WTC11 (cell line): ENCODE data around the gene FGF14. TPM values are rescaled to one million over a fixed set of nuclear protein-coding genes. Genes with fewer than 3 reads are reported as not detected.

ENCODE experiments used
- ATAC-seq: fragments of 200-7000 bp; cut with Tn5 transposase; 2 replicates; pipeline ENCODE4 v1.10.0; 2021; ENCODE audit warnings: mild to moderate bottlenecking, moderate library complexity
- CTCF ChIA-PET: fragments of 300-600 bp; sonication (Branson Sonifier 250); formaldehyde crosslinking; loops from one replicate; lab custom pipeline; 2021; ENCODE audit warnings: antibody characterized with exemption; lab: Charles Lee
- POLR2A ChIA-PET: fragments of 350-600 bp; sonication (Branson Sonifier 250); formaldehyde crosslinking; loops from one replicate; lab custom pipeline; 2021; ENCODE audit warnings: antibody characterized with exemption; lab: Charles Lee
- DNase-seq: peaks from one replicate; pipeline ENCODE4 v3.0.0; 2021; ENCODE audit warnings: low spot score
- H3K27ac Mint-ChIP-seq: 2 replicates; pipeline ENCODE4 v1.8.0; 2021; ENCODE audit warnings: mixed read lengths
- H3K27me3 Mint-ChIP-seq: 2 replicates; pipeline ENCODE4 v1.8.0; 2021; ENCODE audit warnings: low read depth, mild to moderate bottlenecking, moderate library complexity, mixed read lengths
- H3K36me3 Mint-ChIP-seq: 2 replicates; pipeline ENCODE4 v1.8.0; 2021; ENCODE audit warnings: mixed read lengths
- H3K4me1 Mint-ChIP-seq: 2 replicates; pipeline ENCODE4 v1.8.0; 2022; ENCODE audit warnings: mixed read lengths
- H3K4me3 Mint-ChIP-seq: 2 replicates; pipeline ENCODE4 v1.8.0; 2021; ENCODE audit warnings: mild to moderate bottlenecking, moderate library complexity, mixed read lengths
- H3K9me3 Mint-ChIP-seq: 2 replicates; pipeline ENCODE4 v1.8.0; 2021; ENCODE audit warnings: mixed read lengths
- HMGA2 ChIP-seq: fragments of 250-450 bp; sonication (Bioruptor Pico); IDR thresholded peaks from 2 replicates; pipeline ENCODE4 v1.4.0; 2021; ENCODE audit warnings: mild to moderate bottlenecking, moderate library complexity
- KAT7 ChIP-seq: sonication (generic); formaldehyde crosslinking; IDR thresholded peaks from 2 replicates; pipeline ENCODE4 v1.8.1; 2023; ENCODE audit warnings: missing genetic modification reagents, mild to moderate bottlenecking, borderline replicate concordance
- NR1H2 ChIP-seq: sonication (generic); formaldehyde crosslinking; IDR thresholded peaks from 2 replicates; pipeline ENCODE4 v1.9.0; 2021; ENCODE audit warnings: mild to moderate bottlenecking, moderate library complexity, missing genetic modification reagents
- NR3C1 ChIP-seq: sonication (generic); formaldehyde crosslinking; conservative IDR thresholded peaks from 2 replicates; pipeline ENCODE4 v1.8.1; 2023; ENCODE audit warnings: low read depth, mild to moderate bottlenecking, missing genetic modification reagents
- OVOL2 ChIP-seq: fragments of 250-450 bp; sonication (Bioruptor Pico); IDR thresholded peaks from 2 replicates; pipeline ENCODE4 v1.9.0; 2021; ENCODE audit warnings: mild to moderate bottlenecking, borderline replicate concordance
- PRRX2 ChIP-seq: fragments of 250-450 bp; sonication (Bioruptor Pico); IDR thresholded peaks from 2 replicates; pipeline ENCODE4 v1.8.0; 2021; ENCODE audit warnings: mild to moderate bottlenecking
- RELA ChIP-seq: sonication (generic); formaldehyde crosslinking; IDR thresholded peaks from 2 replicates; pipeline ENCODE4 v1.8.1; 2022; ENCODE audit warnings: missing genetic modification reagents, mild to moderate bottlenecking, borderline replicate concordance
- SP1 ChIP-seq: sonication (generic); formaldehyde crosslinking; conservative IDR thresholded peaks from 2 replicates; pipeline ENCODE4 v1.8.1; 2022; ENCODE audit warnings: missing genetic modification reagents
- ZNF232 ChIP-seq: sonication (generic); formaldehyde crosslinking; IDR thresholded peaks from 2 replicates; pipeline ENCODE4 v1.8.0; 2022; ENCODE audit warnings: mild to moderate bottlenecking, missing genetic modification reagents
- ZNF263 ChIP-seq: sonication (generic); formaldehyde crosslinking; IDR thresholded peaks from 2 replicates; pipeline ENCODE4 v1.8.1; 2022; ENCODE audit warnings: low read depth, mild to moderate bottlenecking, moderate library complexity, missing genetic modification reagents
- ZNF396 ChIP-seq: fragments of 250-450 bp; sonication (Bioruptor Pico); IDR thresholded peaks from 2 replicates; pipeline ENCODE4 v1.8.0; 2021; ENCODE audit warnings: mild to moderate bottlenecking, moderate library complexity, borderline replicate concordance
- ZNF416 ChIP-seq: fragments of 250-450 bp; sonication (Bioruptor Pico); IDR thresholded peaks from 2 replicates; pipeline ENCODE4 v1.9.0; 2021; ENCODE audit warnings: mild to moderate bottlenecking, inconsistent platforms
- total RNA-seq: library from RNA; stranded (reverse); gene quantifications from 3 replicates; pipeline ENCODE4 v1.2.3, GENCODE V29; 2021
- TF ChIP-seq, protein P1 (sequence below): sonication (generic); formaldehyde crosslinking; IDR thresholded peaks from 2 replicates; pipeline ENCODE4 v1.8.1; 2022; ENCODE audit warnings: mild to moderate bottlenecking, moderate library complexity, missing genetic modification reagents
- TF ChIP-seq, protein P2 (sequence below): sonication (generic); formaldehyde crosslinking; IDR thresholded peaks from 2 replicates; pipeline ENCODE4 v1.8.0; 2023; ENCODE audit warnings: mild to moderate bottlenecking, missing genetic modification reagents
- TF ChIP-seq, protein P3 (sequence below): sonication (generic); formaldehyde crosslinking; IDR thresholded peaks from 2 replicates; pipeline ENCODE4 v1.8.1; 2023; ENCODE audit warnings: mild to moderate bottlenecking, missing genetic modification reagents, borderline replicate concordance
- TF ChIP-seq, protein P4 (sequence below): sonication (generic); formaldehyde crosslinking; IDR thresholded peaks from 2 replicates; pipeline ENCODE4 v1.8.1; 2022; ENCODE audit warnings: missing genetic modification reagents, borderline replicate concordance

The FGF14 gene
- total RNA-seq, 1 experiment from 2014 or later, result 0.28 TPM

- no peak for TF ChIP-seq HMGA2 (CRISPR knock-in tag)
Measured at GRCh38 chr13:101880581-101880980, 521.3 kb downstream of the FGF14 start (continued).

GRCh38 chr13:101876951-101877350 lies 524.9 kb downstream of the FGF14 start:
- H3K4me1 Mint-ChIP-seq, result peaks cover 3% of the 10 kb centered on the region; the same call in 1 of the 2 replicates
- H3K27me3 Mint-ChIP-seq, result no peaks in the 10 kb centered on the region
- DNase-seq (no peak), ATAC-seq (no peak)
- no peaks in the 10 kb centered on the region for H3K9me3 Mint-ChIP-seq
- H3K27ac Mint-ChIP-seq, result no peak overlapping the region
- H3K36me3 Mint-ChIP-seq, result no peaks in the 10 kb centered on the region
- no peak overlapping the region for H3K4me3 Mint-ChIP-seq
- ChIA-PET POLR2A (no interaction called here), CTCF (no interaction called here)
- TF ChIP-seq RELA (CRISPR knock-in tag) (no peak), ZNF416 (no peak), SP1 (CRISPR knock-in tag) (no peak), OVOL2 (CRISPR knock-in tag) (no peak)

- H3K27me3 Mint-ChIP-seq, result no peaks in the 10 kb centered on the region
- ATAC-seq (no peak), DNase-seq (no peak)
- no peak overlapping the region for H3K27ac Mint-ChIP-seq
- H3K4me1 Mint-ChIP-seq, result peaks cover 4% of the 10 kb centered on the region
- TF ChIP-seq KAT7 (no peak), ZNF396 (no peak), SP1 (CRISPR knock-in tag) (no peak)
- TF ChIP-seq, protein P1, sequence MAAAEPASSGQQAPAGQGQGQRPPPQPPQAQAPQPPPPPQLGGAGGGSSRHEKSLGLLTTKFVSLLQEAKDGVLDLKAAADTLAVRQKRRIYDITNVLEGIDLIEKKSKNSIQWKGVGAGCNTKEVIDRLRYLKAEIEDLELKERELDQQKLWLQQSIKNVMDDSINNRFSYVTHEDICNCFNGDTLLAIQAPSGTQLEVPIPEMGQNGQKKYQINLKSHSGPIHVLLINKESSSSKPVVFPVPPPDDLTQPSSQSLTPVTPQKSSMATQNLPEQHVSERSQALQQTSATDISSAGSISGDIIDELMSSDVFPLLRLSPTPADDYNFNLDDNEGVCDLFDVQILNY (CRISPR knock-in tag), result no peak
- TF ChIP-seq, protein P2, sequence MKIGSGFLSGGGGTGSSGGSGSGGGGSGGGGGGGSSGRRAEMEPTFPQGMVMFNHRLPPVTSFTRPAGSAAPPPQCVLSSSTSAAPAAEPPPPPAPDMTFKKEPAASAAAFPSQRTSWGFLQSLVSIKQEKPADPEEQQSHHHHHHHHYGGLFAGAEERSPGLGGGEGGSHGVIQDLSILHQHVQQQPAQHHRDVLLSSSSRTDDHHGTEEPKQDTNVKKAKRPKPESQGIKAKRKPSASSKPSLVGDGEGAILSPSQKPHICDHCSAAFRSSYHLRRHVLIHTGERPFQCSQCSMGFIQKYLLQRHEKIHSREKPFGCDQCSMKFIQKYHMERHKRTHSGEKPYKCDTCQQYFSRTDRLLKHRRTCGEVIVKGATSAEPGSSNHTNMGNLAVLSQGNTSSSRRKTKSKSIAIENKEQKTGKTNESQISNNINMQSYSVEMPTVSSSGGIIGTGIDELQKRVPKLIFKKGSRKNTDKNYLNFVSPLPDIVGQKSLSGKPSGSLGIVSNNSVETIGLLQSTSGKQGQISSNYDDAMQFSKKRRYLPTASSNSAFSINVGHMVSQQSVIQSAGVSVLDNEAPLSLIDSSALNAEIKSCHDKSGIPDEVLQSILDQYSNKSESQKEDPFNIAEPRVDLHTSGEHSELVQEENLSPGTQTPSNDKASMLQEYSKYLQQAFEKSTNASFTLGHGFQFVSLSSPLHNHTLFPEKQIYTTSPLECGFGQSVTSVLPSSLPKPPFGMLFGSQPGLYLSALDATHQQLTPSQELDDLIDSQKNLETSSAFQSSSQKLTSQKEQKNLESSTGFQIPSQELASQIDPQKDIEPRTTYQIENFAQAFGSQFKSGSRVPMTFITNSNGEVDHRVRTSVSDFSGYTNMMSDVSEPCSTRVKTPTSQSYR (CRISPR knock-in tag), result no peak
- no peaks in the 10 kb centered on the region for H3K36me3 Mint-ChIP-seq
- no peaks in the 10 kb centered on the region for H3K9me3 Mint-ChIP-seq
- ChIA-PET CTCF (no interaction called here), POLR2A (no interaction called here)
- no peak overlapping the region for H3K4me3 Mint-ChIP-seq
Measured at GRCh38 chr13:101875717-101876393, 526.0 kb downstream of the FGF14 start.

GRCh38 chr13:101875091-101875490 lies 526.8 kb downstream of the FGF14 start:
- CTCF ChIA-PET, result no interaction called here
- Mint-ChIP-seq H3K36me3 (no peaks in the 10 kb centered on the region), H3K9me3 (no peaks in the 10 kb centered on the region), H3K27ac (no peak overlapping the region)
- no peak for ATAC-seq
- no peak for TF ChIP-seq NR1H2
- no peak for TF ChIP-seq PRRX2 (CRISPR knock-in tag)
- TF ChIP-seq NR3C1 (CRISPR knock-in tag), result no peak
- TF ChIP-seq, protein P3, sequence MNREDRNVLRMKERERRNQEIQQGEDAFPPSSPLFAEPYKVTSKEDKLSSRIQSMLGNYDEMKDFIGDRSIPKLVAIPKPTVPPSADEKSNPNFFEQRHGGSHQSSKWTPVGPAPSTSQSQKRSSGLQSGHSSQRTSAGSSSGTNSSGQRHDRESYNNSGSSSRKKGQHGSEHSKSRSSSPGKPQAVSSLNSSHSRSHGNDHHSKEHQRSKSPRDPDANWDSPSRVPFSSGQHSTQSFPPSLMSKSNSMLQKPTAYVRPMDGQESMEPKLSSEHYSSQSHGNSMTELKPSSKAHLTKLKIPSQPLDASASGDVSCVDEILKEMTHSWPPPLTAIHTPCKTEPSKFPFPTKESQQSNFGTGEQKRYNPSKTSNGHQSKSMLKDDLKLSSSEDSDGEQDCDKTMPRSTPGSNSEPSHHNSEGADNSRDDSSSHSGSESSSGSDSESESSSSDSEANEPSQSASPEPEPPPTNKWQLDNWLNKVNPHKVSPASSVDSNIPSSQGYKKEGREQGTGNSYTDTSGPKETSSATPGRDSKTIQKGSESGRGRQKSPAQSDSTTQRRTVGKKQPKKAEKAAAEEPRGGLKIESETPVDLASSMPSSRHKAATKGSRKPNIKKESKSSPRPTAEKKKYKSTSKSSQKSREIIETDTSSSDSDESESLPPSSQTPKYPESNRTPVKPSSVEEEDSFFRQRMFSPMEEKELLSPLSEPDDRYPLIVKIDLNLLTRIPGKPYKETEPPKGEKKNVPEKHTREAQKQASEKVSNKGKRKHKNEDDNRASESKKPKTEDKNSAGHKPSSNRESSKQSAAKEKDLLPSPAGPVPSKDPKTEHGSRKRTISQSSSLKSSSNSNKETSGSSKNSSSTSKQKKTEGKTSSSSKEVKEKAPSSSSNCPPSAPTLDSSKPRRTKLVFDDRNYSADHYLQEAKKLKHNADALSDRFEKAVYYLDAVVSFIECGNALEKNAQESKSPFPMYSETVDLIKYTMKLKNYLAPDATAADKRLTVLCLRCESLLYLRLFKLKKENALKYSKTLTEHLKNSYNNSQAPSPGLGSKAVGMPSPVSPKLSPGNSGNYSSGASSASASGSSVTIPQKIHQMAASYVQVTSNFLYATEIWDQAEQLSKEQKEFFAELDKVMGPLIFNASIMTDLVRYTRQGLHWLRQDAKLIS (CRISPR knock-in tag), result no peak
- no peak for TF ChIP-seq ZNF232
- TF ChIP-seq, protein P4, sequence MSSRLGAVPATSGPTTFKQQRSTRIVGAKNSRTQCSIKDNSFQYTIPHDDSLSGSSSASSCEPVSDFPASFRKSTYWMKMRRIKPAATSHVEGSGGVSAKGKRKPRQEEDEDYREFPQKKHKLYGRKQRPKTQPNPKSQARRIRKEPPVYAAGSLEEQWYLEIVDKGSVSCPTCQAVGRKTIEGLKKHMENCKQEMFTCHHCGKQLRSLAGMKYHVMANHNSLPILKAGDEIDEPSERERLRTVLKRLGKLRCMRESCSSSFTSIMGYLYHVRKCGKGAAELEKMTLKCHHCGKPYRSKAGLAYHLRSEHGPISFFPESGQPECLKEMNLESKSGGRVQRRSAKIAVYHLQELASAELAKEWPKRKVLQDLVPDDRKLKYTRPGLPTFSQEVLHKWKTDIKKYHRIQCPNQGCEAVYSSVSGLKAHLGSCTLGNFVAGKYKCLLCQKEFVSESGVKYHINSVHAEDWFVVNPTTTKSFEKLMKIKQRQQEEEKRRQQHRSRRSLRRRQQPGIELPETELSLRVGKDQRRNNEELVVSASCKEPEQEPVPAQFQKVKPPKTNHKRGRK, result no peak
- TF ChIP-seq ZNF263 (CRISPR knock-in tag), result no peak
- TF ChIP-seq, all 79 proteins: peak for 0
- Mint-ChIP-seq H3K27me3 (no peaks in the 10 kb centered on the region), H3K4me3 (no peak overlapping the region), H3K4me1 (peaks cover 4% of the 10 kb centered on the region)
- no peak for DNase-seq
- POLR2A ChIA-PET, result no interaction called here
